Left ventricle myocardium superior (tissue), 1 donor: Measurements from ENCODE around the gene NR2F2. TPM values are rescaled to one million over a fixed set of nuclear protein-coding genes. Genes with fewer than 3 reads are reported as not detected.

Experiments used
- ATAC-seq: fragments of 200-7000 bp; cut with Tn5 transposase; one replicate; pipeline ENCODE4 v1.9.1; 2020; ENCODE audit warnings: mild to moderate bottlenecking, moderate library complexity
- DNase-seq: peaks from one replicate; pipeline ENCODE4 v3.0.0-alpha.2; 2020
- intact Hi-C: fragments of 100-400 bp; cut with micrococcal nuclease; formaldehyde crosslinking; loops from one replicate; pipeline ENCODE4 v1.11.0; 2022
- long read RNA-seq: library from polyadenylated mRNA; unstranded; transcript quantifications from one replicate; pipeline ENCODE4 v2.0.0, GENCODE V29; 2021
- total RNA-seq: library from RNA; stranded (reverse); fragmentation: NEBNext Ultra II Directional; extraction: Animal tissue kit (Norgen Biotek cat#: 25700); gene quantifications from one replicate; pipeline ENCODE4 v1.2.1, GENCODE V29; 2021
- donor health status: DM: no; HTN: yes; CAD: no; lungs with severe emphysema.

The NR2F2 gene
- total RNA-seq = 18.0 TPM
- long read RNA-seq, full-length matches to known transcripts = 8 of 23 reads
- long read RNA-seq, partial matches to known transcripts = 6 of 23 reads
- long read RNA-seq, other reads (novel, unspliced or antisense) = 9 of 23 reads

GRCh38 chr15:96330450-96331143, at the start of gene NR2F2:
TSS of gene NR2F2 (plus strand) at chr15:96330700. CDS start at chr15:96332106, 1,406 bp downstream.
- ATAC-seq = peak; percentile 85
- DNase-seq = peak; percentile 99
- intact Hi-C loops = no loop called here

GRCh38 chr15:96285305-96285704, 45.2 kb upstream of the NR2F2 start:
- ATAC-seq (peak; percentile 56), DNase-seq (peak; percentile 23)
- intact Hi-C loops = no loop called here

- intact Hi-C loops = no loop called here
- peak; percentile 91 for ATAC-seq
- peak; percentile 74 for DNase-seq
These were observed 44.7 kb upstream of the NR2F2 start for GRCh38 chr15:96285729-96286254.

GRCh38 chr15:96290679-96291078, 39.8 kb upstream of the NR2F2 start:
- intact Hi-C loops = no loop called here
- DNase-seq = no peak
- ATAC-seq = no peak

- no peak for ATAC-seq
- intact Hi-C loops = no loop called here
These were observed 37.9 kb upstream of the NR2F2 start for GRCh38 chr15:96292635-96293034.

GRCh38 chr15:96293441-96293840, 37.1 kb upstream of the NR2F2 start:
- DNase-seq (no peak), ATAC-seq (no peak)
- intact Hi-C loops = no loop called here

More at GRCh38 chr15:96292635-96293034, 37.9 kb upstream of the NR2F2 start:
- no peak for DNase-seq

GRCh38 chr15:96294766-96295165, 35.7 kb upstream of the NR2F2 start:
- intact Hi-C loops = no loop called here
- DNase-seq (no peak), ATAC-seq (no peak)

GRCh38 chr15:96296264-96296663, 34.2 kb upstream of the NR2F2 start:
- intact Hi-C loops = no loop called here
- DNase-seq = no peak

GRCh38 chr15:96297783-96298182, 32.7 kb upstream of the NR2F2 start:
- no peak for DNase-seq
- intact Hi-C loops = no loop called here
- ATAC-seq = no peak

More at GRCh38 chr15:96296264-96296663, 34.2 kb upstream of the NR2F2 start:
- no peak for ATAC-seq

- ATAC-seq (no peak), DNase-seq (no peak)
- intact Hi-C loops = no loop called here
These were observed 32.3 kb upstream of the NR2F2 start for GRCh38 chr15:96298217-96298616.

GRCh38 chr15:96300836-96301235, 29.7 kb upstream of the NR2F2 start:
- no peak for ATAC-seq
- intact Hi-C loops = no loop called here
- no peak for DNase-seq

GRCh38 chr15:96303503-96304056, 26.9 kb upstream of the NR2F2 start:
- no peak for ATAC-seq
- intact Hi-C loops = no loop called here

GRCh38 chr15:96304839-96305238, 25.7 kb upstream of the NR2F2 start:
- intact Hi-C loops = no loop called here
- no peak for DNase-seq
- ATAC-seq = no peak

More at GRCh38 chr15:96303503-96304056, 26.9 kb upstream of the NR2F2 start:
- no peak for DNase-seq

- no peak for ATAC-seq
- no peak for DNase-seq
- intact Hi-C loops = no loop called here
These were observed 24.2 kb upstream of the NR2F2 start for GRCh38 chr15:96306321-96306720.

- intact Hi-C loops = no loop called here
- DNase-seq (no peak), ATAC-seq (no peak)
These were observed 22.6 kb upstream of the NR2F2 start for GRCh38 chr15:96307856-96308394.

GRCh38 chr15:96309143-96309660, 21.3 kb upstream of the NR2F2 start:
- intact Hi-C loops = no loop called here
- DNase-seq = no peak
- ATAC-seq = no peak

GRCh38 chr15:96311256-96311955, 19.1 kb upstream of the NR2F2 start:
- intact Hi-C loops = no loop called here
- ATAC-seq (no peak), DNase-seq (no peak)

GRCh38 chr15:96311956-96312294, 18.6 kb upstream of the NR2F2 start:
- ATAC-seq (no peak), DNase-seq (no peak)
- intact Hi-C loops = no loop called here

GRCh38 chr15:96312641-96313335, 17.7 kb upstream of the NR2F2 start:
- DNase-seq (no peak), ATAC-seq (no peak)
- intact Hi-C loops = no loop called here
